GM23248 (cell line): Measurements from ENCODE around the gene URM1. TPM values are rescaled to one million over a fixed set of nuclear protein-coding genes. Genes with fewer than 3 reads are reported as not detected.

Experiments used
- DNase-seq: peaks from one replicate; pipeline ENCODE4 v3.0.0-alpha.2; 2015
- H2AFZ ChIP-seq: fragments of 200-600 bp; sonication (generic); 2 replicates; pipeline ENCODE4 v1.6.1; 2016; ENCODE audit warnings: antibody characterized with exemption
- H3F3A ChIP-seq: fragments of 200-600 bp; sonication (generic); 2 replicates; pipeline ENCODE4 v1.6.1; 2016; ENCODE audit warnings: mild to moderate bottlenecking, antibody characterized with exemption, mixed run types; ENCODE audit not compliant: insufficient read depth
- H3K27ac ChIP-seq: fragments of 200-600 bp; sonication (generic); 2 replicates; pipeline ENCODE4 v1.5.1; 2016; ENCODE audit warnings: mild to moderate bottlenecking
- H3K27me3 ChIP-seq: fragments of 200-600 bp; sonication (generic); replicated peaks from 2 replicates; pipeline ENCODE4 v1.6.1; 2016; ENCODE audit warnings: mild to moderate bottlenecking; ENCODE audit not compliant: insufficient read depth
- H3K36me3 ChIP-seq: fragments of 200-600 bp; sonication (generic); 2 replicates; pipeline ENCODE4 v1.6.1; 2016; ENCODE audit warnings: low read depth, mild to moderate bottlenecking
- H3K4me1 ChIP-seq: fragments of 200-600 bp; sonication (generic); 2 replicates; pipeline ENCODE4 v1.6.1; 2016; ENCODE audit warnings: mild to moderate bottlenecking; ENCODE audit not compliant: insufficient read depth
- H3K4me2 ChIP-seq: fragments of 200-600 bp; sonication (generic); one replicate; pipeline ENCODE4 v1.6.1; 2016; ENCODE audit warnings: mild to moderate bottlenecking; ENCODE audit not compliant: unreplicated experiment
- H3K4me3 ChIP-seq: fragments of 200-600 bp; sonication (generic); 2 replicates; pipeline ENCODE4 v1.5.1; 2016; ENCODE audit warnings: mild to moderate bottlenecking
- H3K79me2 ChIP-seq: fragments of 200-600 bp; sonication (generic); 2 replicates; pipeline ENCODE4 v1.6.1; 2016; ENCODE audit warnings: mild to moderate bottlenecking; ENCODE audit not compliant: insufficient read depth
- H3K9ac ChIP-seq: fragments of 200-600 bp; sonication (generic); 2 replicates; pipeline ENCODE4 v1.6.1; 2016; ENCODE audit warnings: mild to moderate bottlenecking
- H3K9me2 ChIP-seq: fragments of 200-600 bp; sonication (generic); 2 replicates; pipeline ENCODE4 v1.6.1; 2016; ENCODE audit warnings: mixed run types, mild to moderate bottlenecking, moderate library complexity; ENCODE audit not compliant: insufficient read depth
- H3K9me3 ChIP-seq: fragments of 200-600 bp; sonication (generic); one replicate; pipeline ENCODE4 v1.6.1; 2017; ENCODE audit warnings: low read depth
- H4K20me1 ChIP-seq: fragments of 200-600 bp; sonication (generic); 2 replicates; pipeline ENCODE4 v1.6.0; 2016; ENCODE audit not compliant: insufficient read depth
- EZH2 ChIP-seq: fragments of 200-600 bp; sonication (generic); IDR thresholded peaks from 2 replicates; pipeline ENCODE4 v1.6.1; 2018; ENCODE audit warnings: antibody characterized with exemption, mild to moderate bottlenecking; ENCODE audit not compliant: insufficient read depth, poor library complexity, severe bottlenecking
- EZH2phosphoT487 ChIP-seq: fragments of 200-600 bp; sonication (generic); IDR thresholded peaks from 2 replicates; pipeline ENCODE4 v1.6.1; 2018; ENCODE audit warnings: antibody characterized with exemption, moderate library complexity, mild to moderate bottlenecking, low read depth; ENCODE audit not compliant: insufficient read depth
- WGBS, 2 experiments: methylation state at CpG; one replicate each; pipeline ENCODE4 v1.1.6; 2015 to 2017; ENCODE audit warnings: low lambda C conversion rate in 2 of 2, low coverage in 1 of 2; ENCODE audit errors: missing lambda C conversion rate in 2 of 2; 5-methylcytosine and 5-hydroxymethylcytosine counted together
- in situ Hi-C: fragments of 300-500 bp; cut with MboI; formaldehyde crosslinking; loops from 2 replicates; pipeline ENCODE4 v1.15.0; 2020
- polyA plus RNA-seq: library from polyadenylated mRNA; unstranded; fragments of >200 nt; fragmentation: Nextera tagmentation; extraction: Ambion mirVana; gene quantifications from 2 replicates; pipeline ENCODE4 v1.2.1, GENCODE V29; 2016
- total RNA-seq: library from RNA; depleted of rRNA; stranded (reverse); fragments of >200 nt; shearing (Covaris generic); gene quantifications from 2 replicates; pipeline ENCODE4 v1.2.3, GENCODE V29; 2014

The URM1 gene
- total and polyA plus RNA-seq, 2 experiments from 2014 or later, result 59.2 to 64.4 TPM

GRCh38 chr9:128372784-128373183 lies 1.6 kb downstream of the URM1 start:
- H3K4me3 ChIP-seq, result peak overlapping the region; percentile 86
- no peaks in the 10 kb centered on the region for H4K20me1 ChIP-seq
- 86 to 100% methylated on average over 1 of the region's 1 CpG for WGBS, 2 experiments
- in situ Hi-C loops, result no loop called here
- DNase-seq, result peak; percentile 55
- H3K27ac ChIP-seq, result peak overlapping the region; percentile 96
- TF ChIP-seq EZH2 (no peak), EZH2phosphoT487 (no peak)
- no peaks in the 10 kb centered on the region for H3K27me3 ChIP-seq
- H3K79me2 ChIP-seq, result peaks cover 73% of the 10 kb centered on the region
- no peaks in the 10 kb centered on the region for H3K36me3 ChIP-seq
- H3K4me1 ChIP-seq, result peaks cover 22% of the 10 kb centered on the region
- H3K9ac ChIP-seq, result peak overlapping the region; percentile 96
- H3K9me2 ChIP-seq, result no peaks in the 10 kb centered on the region
- H2AFZ ChIP-seq, result no peak overlapping the region
- peaks cover 25% of the 10 kb centered on the region for H3F3A ChIP-seq
- no peaks in the 10 kb centered on the region for H3K9me3 ChIP-seq
- peak overlapping the region; percentile 97 for H3K4me2 ChIP-seq

GRCh38 chr9:128374221-128374675 lies 3.1 kb downstream of the URM1 start:
- WGBS, 2 experiments, result 88 to 91% methylated on average over 9 of the region's 9 CpGs

GRCh38 chr9:128375865-128376264 lies 4.7 kb downstream of the URM1 start:
- Histone ChIP-seq H2AFZ (no peak overlapping the region), H3K36me3 (peaks cover 3% of the 10 kb centered on the region; the same call in 1 of the 2 replicates), H3K27me3 (no peaks in the 10 kb centered on the region), H3K4me1 (peaks cover 17% of the 10 kb centered on the region), H3K27ac (no peak overlapping the region), H3K9me2 (no peaks in the 10 kb centered on the region), H3K79me2 (peaks cover 70% of the 10 kb centered on the region), H3K9ac (no peak overlapping the region), H3K4me2 (no peak overlapping the region), H4K20me1 (no peaks in the 10 kb centered on the region), H3F3A (peaks cover 16% of the 10 kb centered on the region), H3K9me3 (no peaks in the 10 kb centered on the region), H3K4me3 (no peak overlapping the region)
- WGBS, 2 experiments, result 50% methylated on average over 5 of the region's 5 CpGs
- in situ Hi-C loops, result no loop called here
- no peak for TF ChIP-seq EZH2
- no peak for TF ChIP-seq EZH2phosphoT487
- DNase-seq, result peak; percentile 50

More at GRCh38 chr9:128374221-128374675, 3.1 kb downstream of the URM1 start:
- Histone ChIP-seq H4K20me1 (no peaks in the 10 kb centered on the region), H3K79me2 (peaks cover 76% of the 10 kb centered on the region), H3K9me2 (no peaks in the 10 kb centered on the region), H3K4me3 (no peak overlapping the region), H3K36me3 (peaks cover 3% of the 10 kb centered on the region; the same call in 1 of the 2 replicates), H3K4me2 (no peak overlapping the region), H3K4me1 (peaks cover 22% of the 10 kb centered on the region), H3K9me3 (no peaks in the 10 kb centered on the region), H3K27ac (no peak overlapping the region), H3K9ac (no peak overlapping the region), H2AFZ (no peak overlapping the region), H3K27me3 (no peaks in the 10 kb centered on the region), H3F3A (peaks cover 25% of the 10 kb centered on the region)
- in situ Hi-C loops, result no loop called here
- no peak for DNase-seq
- TF ChIP-seq EZH2, result no peak

GRCh38 chr9:128382261-128382660 lies 11.1 kb downstream of the URM1 start:
- H3K9me2 ChIP-seq, result no peaks in the 10 kb centered on the region
- H3K4me2 ChIP-seq, result no peak overlapping the region
- no peaks in the 10 kb centered on the region for H4K20me1 ChIP-seq
- no peak overlapping the region for H3K9ac ChIP-seq
- no peaks in the 10 kb centered on the region for H3K27me3 ChIP-seq
- peaks cover 3% of the 10 kb centered on the region; the same call in 1 of the 2 replicates for H3K36me3 ChIP-seq
- no peak for DNase-seq
- in situ Hi-C loops, result no loop called here
- no peak overlapping the region for H3K27ac ChIP-seq
- TF ChIP-seq EZH2phosphoT487 (no peak), EZH2 (no peak)
- H2AFZ ChIP-seq, result no peak overlapping the region
- WGBS, 2 experiments, result 72 to 79% methylated on average over 6 of the region's 6 CpGs
- H3K4me1 ChIP-seq, result no peaks in the 10 kb centered on the region
- H3K9me3 ChIP-seq, result no peaks in the 10 kb centered on the region
- H3F3A ChIP-seq, result no peaks in the 10 kb centered on the region
- peaks cover 33% of the 10 kb centered on the region for H3K79me2 ChIP-seq
- no peak overlapping the region for H3K4me3 ChIP-seq
